T-cell (primary cell): ENCODE measurements around the gene NAV2. TPM values are rescaled to one million over a fixed set of nuclear protein-coding genes. Genes with fewer than 3 reads are reported as not detected.

Experiments
- ATAC-seq, 4 experiments: fragments of 200-7000 bp in 3 of 4; fragments of 150-1000 bp in 1 of 4; cut with Tn5 transposase; replicated peaks in 1 of 4; 1 replicate in 3 of 4; 2 replicates in 1 of 4; pipeline ENCODE4 v1.10.0; 2021; ENCODE audit warnings: moderate library complexity in 3 of 4, mild to moderate bottlenecking in 2 of 4, moderate number of reproducible peaks in 1 of 4
- CTCF ChIA-PET, 2 donors: fragments of 300-600 bp; sonication (Branson Sonifier 250); formaldehyde crosslinking; loops; one replicate each; lab custom pipeline; 2022; ENCODE audit warnings: antibody characterized with exemption in 2 of 2; lab: Charles Lee
- POLR2A ChIA-PET, 2 donors: fragments of 300-600 bp; sonication (Branson Sonifier 250); formaldehyde crosslinking; loops; one replicate each; lab custom pipeline; 2022; ENCODE audit warnings: antibody characterized with exemption in 2 of 2; lab: Charles Lee
- DNase-seq, 35 experiments: peaks; one replicate each; pipeline versions ENCODE4 v3.0.0 to v3.0.0-alpha.2; 2013 to 2023
- H3K27ac ChIP-seq: one replicate; pipeline ENCODE4 v1.5.1; 2013; ENCODE audit warnings: low read length
- H3K27me3 ChIP-seq, 2 experiments: replicated peaks in 1 of 2; 1 replicate in 1 of 2; 2 replicates in 1 of 2; pipeline versions ENCODE4 v1.6.1 to v1.7.0; 2013; ENCODE audit warnings: low read length in 1 of 2, mixed read lengths in 1 of 2; ENCODE audit not compliant: control insufficient read depth in 2 of 2, insufficient read depth in 2 of 2; ENCODE audit errors: extremely low read depth in 1 of 2
- H3K36me3 ChIP-seq, 2 donors: 1 replicate in 1 of 2; 2 replicates in 1 of 2; pipeline versions ENCODE4 v1.6.1 to v1.7.0; 2013; ENCODE audit warnings: low read length in 1 of 2; ENCODE audit not compliant: control insufficient read depth in 2 of 2, insufficient read depth in 1 of 2; ENCODE audit errors: extremely low read depth in 1 of 2
- H3K4me1 ChIP-seq, 2 experiments: 1 replicate in 1 of 2; 2 replicates in 1 of 2; pipeline versions ENCODE4 v1.6.1 to v1.7.0; 2013; ENCODE audit warnings: low read length in 2 of 2, mixed read lengths in 1 of 2; ENCODE audit not compliant: insufficient read depth in 2 of 2, control insufficient read depth in 1 of 2; ENCODE audit errors: extremely low read depth in 1 of 2
- H3K4me3 ChIP-seq, 2 donors: 1 replicate in 1 of 2; 2 replicates in 1 of 2; pipeline versions ENCODE4 v1.5.1 to v1.7.0; 2013; ENCODE audit warnings: mild to moderate bottlenecking in 2 of 2, low read length in 1 of 2, moderate library complexity in 1 of 2; ENCODE audit not compliant: control insufficient read depth in 1 of 2; ENCODE audit errors: extremely low read depth in 1 of 2
- H3K9me3 ChIP-seq: 2 replicates; pipeline ENCODE4 v1.7.0; 2013
- H3K27ac Mint-ChIP-seq, 2 donors: one replicate each; pipeline ENCODE4 v1.8.0; 2020 to 2021; ENCODE audit warnings: mild to moderate bottlenecking in 2 of 2, mixed read lengths in 2 of 2
- H3K27me3 Mint-ChIP-seq, 2 donors: one replicate each; pipeline ENCODE4 v1.8.0; 2021 to 2022; ENCODE audit warnings: mixed read lengths in 2 of 2
- H3K36me3 Mint-ChIP-seq: one replicate; pipeline ENCODE4 v1.8.0; 2021; ENCODE audit warnings: mixed read lengths
- H3K4me1 Mint-ChIP-seq, 3 donors: one replicate each; pipeline ENCODE4 v1.8.0; 2020 to 2022; ENCODE audit warnings: mixed read lengths in 3 of 3, mild to moderate bottlenecking in 1 of 3
- H3K4me3 Mint-ChIP-seq, 3 donors: one replicate each; pipeline ENCODE4 v1.8.0; 2020 to 2022; ENCODE audit warnings: mild to moderate bottlenecking in 3 of 3, mixed read lengths in 3 of 3, moderate library complexity in 3 of 3
- H3K9me3 Mint-ChIP-seq, 3 donors: one replicate each; pipeline ENCODE4 v1.8.0; 2020 to 2022; ENCODE audit warnings: mixed read lengths in 3 of 3
- WGBS: methylation state at CpG from one replicate; pipeline ENCODE4 v1.1.5; 2013; ENCODE audit warnings: missing lambda C conversion rate; ENCODE audit not compliant: insufficient coverage; 5-methylcytosine and 5-hydroxymethylcytosine counted together
- total RNA-seq, 35 experiments: library from RNA in 6 of 35; stranded (reverse) in 6 of 35; fragments of 120-200 nt in 1 of 35; gene quantifications; one replicate each; pipeline versions ENCODE4 v1.2.1 to v1.2.4 and lab custom pipeline; 2013 to 2026

The NAV2 gene
- total RNA-seq, 5 donors from 2014 or later (not counting 1 experiment from before 2014, with no cell fraction given) = 0.55 to 3.0 (median 1.8) TPM

- no peak overlapping the region for H3K27ac Mint-ChIP-seq
- no peaks in the 10 kb centered on the region for H3K4me1 Mint-ChIP-seq
- ChIA-PET CTCF (no interaction called here), POLR2A (no interaction called here)
- Histone ChIP-seq H3K36me3 (no peaks in the 10 kb centered on the region), H3K27me3 (peaks cover 0 to 21% of the 10 kb centered on the region in 2 experiments), H3K4me3 (no peak overlapping the region), H3K27ac (no peak overlapping the region), H3K9me3 (no peaks in the 10 kb centered on the region), H3K4me1 (no peaks in the 10 kb centered on the region)
- no peak for DNase-seq
- 88% methylated on average over 1 of the region's 3 CpGs for WGBS
- H3K27me3 Mint-ChIP-seq = peaks cover 28% of the 10 kb centered on the region in 2 donors
- H3K9me3 Mint-ChIP-seq = no peaks in the 10 kb centered on the region
- H3K4me3 Mint-ChIP-seq = no peak overlapping the region
- ATAC-seq = no peak
- H3K36me3 Mint-ChIP-seq = no peaks in the 10 kb centered on the region
Observed at GRCh38 chr11:19766206-19766605, 53.6 kb downstream of the NAV2 start.

- 25% methylated on average over 1 of the region's 1 CpG for WGBS
- Histone ChIP-seq H3K4me3 (no peak overlapping the region), H3K4me1 (no peaks in the 10 kb centered on the region), H3K27ac (no peak overlapping the region), H3K27me3 (peaks cover 0 to 22% of the 10 kb centered on the region in 2 experiments), H3K9me3 (no peaks in the 10 kb centered on the region), H3K36me3 (no peaks in the 10 kb centered on the region)
- Mint-ChIP-seq H3K4me1 (no peaks in the 10 kb centered on the region), H3K9me3 (no peaks in the 10 kb centered on the region), H3K27me3 (peaks cover 28 to 30% of the 10 kb centered on the region in 2 donors), H3K4me3 (no peak overlapping the region), H3K36me3 (no peaks in the 10 kb centered on the region), H3K27ac (no peak overlapping the region)
- CTCF ChIA-PET = no interaction called here
- POLR2A ChIA-PET = no interaction called here
- ATAC-seq = no peak
- DNase-seq = no peak
Observed at GRCh38 chr11:19766810-19767209, 54.2 kb downstream of the NAV2 start.

GRCh38 chr11:19767627-19768151, 55.1 kb downstream of the NAV2 start:
- no peak for ATAC-seq
- ChIA-PET CTCF (no interaction called here), POLR2A (no interaction called here)
- H3K27ac ChIP-seq = no peak overlapping the region
- no peak for DNase-seq
- Mint-ChIP-seq H3K27ac (no peak overlapping the region), H3K36me3 (no peaks in the 10 kb centered on the region), H3K4me1 (no peaks in the 10 kb centered on the region), H3K4me3 (no peak overlapping the region), H3K27me3 (peaks cover 26 to 30% of the 10 kb centered on the region in 2 donors), H3K9me3 (no peaks in the 10 kb centered on the region)
- no peaks in the 10 kb centered on the region for H3K9me3 ChIP-seq
- H3K4me1 ChIP-seq = no peaks in the 10 kb centered on the region
- H3K4me3 ChIP-seq = no peak overlapping the region
- no peaks in the 10 kb centered on the region for H3K36me3 ChIP-seq
- WGBS = 78% methylated on average over 3 of the region's 5 CpGs
- H3K27me3 ChIP-seq = peaks cover 0 to 23% of the 10 kb centered on the region in 2 experiments

GRCh38 chr11:19768197-19768596, 55.6 kb downstream of the NAV2 start:
- DNase-seq (no peak), ATAC-seq (no peak)
- no peaks in the 10 kb centered on the region for H3K9me3 Mint-ChIP-seq
- no peaks in the 10 kb centered on the region for H3K4me1 ChIP-seq
- H3K4me3 ChIP-seq = no peak overlapping the region
- no peaks in the 10 kb centered on the region for H3K4me1 Mint-ChIP-seq
- no peak overlapping the region for H3K4me3 Mint-ChIP-seq
- CTCF ChIA-PET = no interaction called here
- H3K27ac ChIP-seq = no peak overlapping the region
- H3K36me3 Mint-ChIP-seq = no peaks in the 10 kb centered on the region
- POLR2A ChIA-PET = no interaction called here
- H3K9me3 ChIP-seq = no peaks in the 10 kb centered on the region
- peaks cover 25 to 31% of the 10 kb centered on the region in 2 donors for H3K27me3 Mint-ChIP-seq
- no peak overlapping the region for H3K27ac Mint-ChIP-seq
- no peaks in the 10 kb centered on the region for H3K36me3 ChIP-seq
- peaks cover 0 to 27% of the 10 kb centered on the region in 2 experiments for H3K27me3 ChIP-seq
- 89% methylated on average over 5 of the region's 6 CpGs for WGBS

- Histone ChIP-seq H3K27ac (no peak overlapping the region), H3K36me3 (no peaks in the 10 kb centered on the region), H3K4me3 (no peak overlapping the region), H3K4me1 (no peaks in the 10 kb centered on the region), H3K27me3 (peaks cover 0 to 29% of the 10 kb centered on the region in 2 experiments), H3K9me3 (no peaks in the 10 kb centered on the region)
- H3K36me3 Mint-ChIP-seq = no peaks in the 10 kb centered on the region
- no peak overlapping the region for H3K27ac Mint-ChIP-seq
- H3K4me3 Mint-ChIP-seq = no peak overlapping the region
- no peaks in the 10 kb centered on the region for H3K9me3 Mint-ChIP-seq
- ChIA-PET POLR2A (no interaction called here), CTCF (no interaction called here)
- DNase-seq = no peak
- H3K27me3 Mint-ChIP-seq = peaks cover 22 to 28% of the 10 kb centered on the region in 2 donors
- H3K4me1 Mint-ChIP-seq = no peaks in the 10 kb centered on the region
- ATAC-seq = no peak
Observed at GRCh38 chr11:19768815-19769214, 56.2 kb downstream of the NAV2 start.

GRCh38 chr11:19769820-19770219, 57.2 kb downstream of the NAV2 start:
- no peaks in the 10 kb centered on the region for H3K9me3 ChIP-seq
- H3K4me1 ChIP-seq = no peaks in the 10 kb centered on the region
- ChIA-PET CTCF (no interaction called here), POLR2A (no interaction called here)
- ATAC-seq (no peak), DNase-seq (no peak)
- no peaks in the 10 kb centered on the region for H3K9me3 Mint-ChIP-seq
- H3K27me3 ChIP-seq = peaks cover 0 to 29% of the 10 kb centered on the region in 2 experiments
- H3K27ac ChIP-seq = no peak overlapping the region
- H3K27ac Mint-ChIP-seq = no peak overlapping the region
- H3K36me3 ChIP-seq = no peaks in the 10 kb centered on the region
- WGBS = 17% methylated on average over 1 of the region's 1 CpG
- H3K36me3 Mint-ChIP-seq = no peaks in the 10 kb centered on the region
- no peak overlapping the region for H3K4me3 Mint-ChIP-seq
- H3K27me3 Mint-ChIP-seq = peaks cover 27 to 33% of the 10 kb centered on the region in 2 donors
- H3K4me3 ChIP-seq = no peak overlapping the region
- H3K4me1 Mint-ChIP-seq = no peaks in the 10 kb centered on the region

- POLR2A ChIA-PET = no interaction called here
- CTCF ChIA-PET = no interaction called here
- Histone ChIP-seq H3K36me3 (no peaks in the 10 kb centered on the region), H3K27ac (no peak overlapping the region), H3K4me1 (no peaks in the 10 kb centered on the region), H3K4me3 (no peak overlapping the region), H3K27me3 (peaks cover 0 to 29% of the 10 kb centered on the region in 2 experiments), H3K9me3 (no peaks in the 10 kb centered on the region)
- no peak for DNase-seq
- no peak for ATAC-seq
- H3K27me3 Mint-ChIP-seq = peaks cover 30 to 34% of the 10 kb centered on the region in 2 donors
- no peaks in the 10 kb centered on the region for H3K9me3 Mint-ChIP-seq
- no peak overlapping the region for H3K4me3 Mint-ChIP-seq
- H3K36me3 Mint-ChIP-seq = no peaks in the 10 kb centered on the region
- H3K27ac Mint-ChIP-seq = no peak overlapping the region
- no peaks in the 10 kb centered on the region for H3K4me1 Mint-ChIP-seq
- WGBS = no CpG with 5 or more reads among the region's 2 CpGs
Observed at GRCh38 chr11:19770277-19770676, 57.6 kb downstream of the NAV2 start.
